GM21529 (cell line): Measurements from ENCODE around the gene GATA6.

ENCODE experiments used
- ATAC-seq: cut with Tn5 transposase; IDR thresholded peaks from one replicate; pipeline ENCODE4 v1.9.1; 2021; ENCODE audit not compliant: unreplicated experiment

The GATA6 gene

DNA sequence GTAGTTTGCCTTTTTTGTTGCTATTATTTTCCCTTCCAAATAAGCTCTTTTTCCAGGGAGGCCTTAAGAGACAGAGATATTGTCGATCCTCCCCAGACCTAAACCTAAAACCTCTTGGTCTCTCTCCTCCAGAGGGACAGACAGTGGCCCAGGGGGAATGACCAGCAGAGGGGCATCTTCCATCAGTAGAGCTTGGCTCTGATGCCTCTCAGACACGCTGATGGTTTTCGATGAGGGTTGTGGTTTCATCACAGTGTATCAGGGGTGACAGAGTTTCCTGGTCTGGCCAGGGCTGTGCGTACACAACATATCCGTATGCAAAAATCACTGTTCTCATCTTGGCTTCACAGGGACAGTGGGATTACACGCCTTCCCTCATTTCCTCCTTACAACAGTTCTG is 68.6 kb downstream of the GATA6 start:
- ATAC-seq: no peak

DNA sequence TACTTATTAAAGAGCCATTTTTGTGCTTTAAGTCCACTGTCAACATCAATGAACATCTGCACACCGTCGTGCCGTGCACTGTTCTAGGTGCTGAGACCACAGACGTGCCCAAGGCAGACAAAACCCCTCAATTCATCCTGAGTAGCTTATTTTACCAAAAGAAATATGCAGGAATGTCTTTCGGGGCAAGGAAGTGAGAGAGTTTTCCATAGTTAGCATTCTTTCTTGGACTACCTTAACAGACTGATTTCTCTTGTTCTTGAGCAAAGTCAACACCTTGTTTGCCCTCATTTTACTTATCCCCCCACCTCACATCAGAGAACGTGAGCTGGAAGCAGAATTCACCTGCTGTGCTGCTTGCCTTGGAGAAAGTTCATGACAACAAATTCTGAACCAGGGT is 69.3 kb downstream of the GATA6 start:
- no peak for ATAC-seq

DNA sequence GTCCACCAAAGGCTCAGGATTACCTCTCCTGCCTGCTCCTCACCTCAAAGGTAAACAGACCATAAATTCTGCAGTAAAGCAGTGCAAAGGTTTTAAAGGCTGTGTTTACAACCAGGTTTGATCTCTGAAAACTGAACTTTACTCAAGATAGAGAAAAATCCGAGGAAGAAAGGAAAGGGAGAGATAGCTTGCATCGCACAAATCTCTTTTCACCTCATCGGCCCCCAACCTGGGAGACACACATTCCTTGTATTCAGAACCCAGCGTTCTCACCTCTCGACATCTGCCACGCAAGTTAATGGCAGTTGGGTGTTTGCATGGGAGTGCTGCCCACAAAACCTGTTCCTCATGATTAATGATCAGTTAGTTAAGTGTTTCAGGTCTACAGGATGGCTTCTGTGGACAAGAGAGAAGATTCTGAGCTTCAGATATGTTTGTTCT is 72.6 kb downstream of the GATA6 start:
- ATAC-seq: no peak

DNA sequence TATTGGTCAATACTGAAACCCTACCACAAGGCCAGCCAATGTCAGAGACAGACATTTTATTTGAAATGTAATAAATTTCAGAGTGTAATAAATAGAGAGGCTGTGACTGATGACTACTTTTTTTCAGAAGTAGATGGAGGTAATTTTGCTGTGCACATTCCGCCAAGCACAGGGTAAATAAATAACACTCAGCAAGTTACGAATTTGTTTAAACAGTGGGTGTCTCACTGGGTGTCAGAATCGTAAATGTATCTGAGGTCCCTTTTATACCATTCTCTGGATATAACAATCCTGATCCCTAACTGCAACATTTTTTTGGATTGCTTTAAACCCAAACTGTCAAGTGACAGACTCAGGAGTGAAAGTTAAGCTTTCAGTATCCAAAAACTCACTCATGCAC is 74.1 kb downstream of the GATA6 start:
- no peak for ATAC-seq

DNA sequence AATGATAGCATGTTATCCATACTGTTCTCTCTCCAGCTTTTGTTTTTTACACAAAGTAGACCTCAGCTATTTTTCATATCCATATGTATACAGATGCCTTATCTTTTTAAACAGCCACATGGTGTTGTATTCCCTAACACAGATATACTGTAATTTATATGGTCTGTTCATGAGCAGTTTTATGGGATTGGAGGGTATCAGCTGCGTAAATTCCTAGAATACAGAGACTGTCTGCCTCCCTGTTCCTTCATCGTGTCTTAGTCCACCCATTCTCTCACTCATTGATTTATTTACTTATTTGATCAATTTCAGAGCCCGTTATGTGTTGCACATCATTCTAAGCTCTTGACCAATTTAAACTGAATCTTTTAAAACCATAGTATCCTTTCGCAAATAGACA is 80.6 kb downstream of the GATA6 start:
- ATAC-seq: no peak

DNA sequence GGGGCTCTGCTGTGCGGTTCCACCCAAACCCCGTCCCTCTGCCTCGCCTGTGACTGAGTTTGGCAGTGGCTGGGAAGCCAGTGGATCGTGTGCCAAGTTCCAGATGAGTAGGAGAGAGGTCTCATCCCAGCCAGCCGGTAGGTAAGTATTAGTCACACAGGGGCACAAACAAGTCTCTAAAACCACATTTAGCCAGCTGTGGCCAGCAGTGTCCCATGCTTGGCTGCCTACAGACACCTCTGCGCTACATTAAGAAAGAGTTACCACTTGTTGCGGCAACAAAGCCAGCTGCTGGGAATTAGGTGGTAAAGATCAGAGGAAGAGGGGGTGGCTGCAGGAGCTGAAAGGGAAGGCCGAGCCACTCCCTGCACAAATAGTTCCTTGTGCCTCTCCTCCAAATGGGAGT is 81.2 kb downstream of the GATA6 start:
- no peak for ATAC-seq
